Measurements from ENCODE around the gene INF2.
"Not testable (repeated sequence)": the region's sequence is repeated elsewhere in the genome, so short reads cannot be mapped to it uniquely, and the experiment has no call there.

The INF2 gene

DNA sequence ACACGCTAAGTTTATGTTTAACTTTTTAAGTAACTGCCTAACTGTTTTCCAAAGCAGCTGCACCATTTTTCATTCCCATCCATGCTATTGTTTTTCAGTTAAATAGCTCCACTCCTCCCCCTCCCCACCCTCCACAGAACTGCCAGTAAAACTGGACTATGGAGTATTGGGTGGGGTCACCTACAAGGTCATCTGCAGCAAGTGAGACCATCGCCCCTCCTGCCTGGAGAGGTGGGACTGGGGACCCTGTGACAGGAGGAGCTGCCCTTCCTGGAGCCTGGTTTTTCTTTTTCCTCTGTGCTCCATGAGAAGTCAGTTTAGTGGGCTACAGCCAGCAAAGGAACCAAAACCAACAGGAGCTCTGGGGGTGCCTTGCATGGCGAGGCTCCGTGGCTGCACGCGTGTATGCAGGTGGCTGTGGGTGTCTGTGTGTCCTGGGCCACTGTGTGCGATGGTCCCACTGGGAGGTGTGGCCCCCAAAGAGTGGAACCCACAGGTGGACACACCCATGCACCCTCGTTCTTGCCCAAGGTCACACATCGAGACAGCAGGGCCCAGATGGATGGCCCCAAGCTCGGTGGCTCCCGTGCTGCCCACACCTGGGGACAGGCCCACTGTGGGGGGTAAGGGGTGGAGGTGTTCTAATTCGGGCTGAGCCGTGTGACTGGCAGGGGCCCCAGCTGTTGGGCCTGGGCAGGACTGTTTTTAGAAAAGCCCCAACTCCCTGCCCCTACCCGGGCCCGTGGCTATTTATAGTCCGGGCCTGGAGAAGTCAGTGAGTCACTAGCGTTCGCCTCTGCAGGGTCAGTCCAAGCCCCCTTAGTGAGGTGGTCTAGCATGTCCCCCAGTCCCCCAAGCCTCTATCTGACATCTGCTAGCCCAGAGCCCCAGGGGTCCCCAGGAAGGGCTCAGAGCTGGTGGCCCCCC lies 32.4 kb downstream of the INF2 start:
- DNase-seq (ENCODE audit: low read depth in 2 of 2) = no peak

DNA sequence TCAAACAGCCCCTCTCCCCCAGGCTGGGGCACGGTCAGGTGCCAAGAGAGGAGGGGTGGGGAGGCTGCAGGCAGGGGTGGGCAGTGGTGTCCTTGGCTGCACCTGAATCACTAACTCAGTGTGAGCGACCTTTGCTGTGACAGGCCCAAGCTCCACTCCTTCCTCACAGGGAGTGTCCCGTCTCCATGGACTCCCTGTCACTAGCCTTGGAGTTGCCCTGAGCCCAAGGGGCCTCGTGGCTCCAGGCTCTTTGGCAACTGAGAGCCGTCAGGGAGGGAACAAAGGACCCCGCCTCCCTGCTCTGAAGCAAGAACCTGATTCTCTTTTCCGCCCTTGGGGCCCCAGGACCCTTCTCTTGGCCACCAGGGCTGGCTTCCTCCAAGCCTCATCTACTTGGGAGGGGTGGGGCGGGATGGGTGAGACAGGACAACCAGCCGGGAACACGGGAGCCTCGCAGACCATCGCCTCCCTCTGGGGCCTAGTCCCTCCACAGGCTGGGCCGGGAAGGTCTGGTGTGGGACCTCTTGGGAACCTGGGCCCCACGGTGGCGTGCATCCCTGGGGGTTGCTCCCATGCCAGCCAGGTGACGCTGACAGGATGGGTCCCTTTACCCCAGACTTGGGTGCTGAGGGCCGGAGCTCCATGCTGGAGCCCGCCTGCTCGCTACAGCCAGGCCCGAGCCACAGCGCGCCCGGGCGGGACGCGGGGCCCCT lies 33.7 kb downstream of the INF2 start:
- DNase-seq (ENCODE audit: low read depth in 2 of 2) = no peak

DNA sequence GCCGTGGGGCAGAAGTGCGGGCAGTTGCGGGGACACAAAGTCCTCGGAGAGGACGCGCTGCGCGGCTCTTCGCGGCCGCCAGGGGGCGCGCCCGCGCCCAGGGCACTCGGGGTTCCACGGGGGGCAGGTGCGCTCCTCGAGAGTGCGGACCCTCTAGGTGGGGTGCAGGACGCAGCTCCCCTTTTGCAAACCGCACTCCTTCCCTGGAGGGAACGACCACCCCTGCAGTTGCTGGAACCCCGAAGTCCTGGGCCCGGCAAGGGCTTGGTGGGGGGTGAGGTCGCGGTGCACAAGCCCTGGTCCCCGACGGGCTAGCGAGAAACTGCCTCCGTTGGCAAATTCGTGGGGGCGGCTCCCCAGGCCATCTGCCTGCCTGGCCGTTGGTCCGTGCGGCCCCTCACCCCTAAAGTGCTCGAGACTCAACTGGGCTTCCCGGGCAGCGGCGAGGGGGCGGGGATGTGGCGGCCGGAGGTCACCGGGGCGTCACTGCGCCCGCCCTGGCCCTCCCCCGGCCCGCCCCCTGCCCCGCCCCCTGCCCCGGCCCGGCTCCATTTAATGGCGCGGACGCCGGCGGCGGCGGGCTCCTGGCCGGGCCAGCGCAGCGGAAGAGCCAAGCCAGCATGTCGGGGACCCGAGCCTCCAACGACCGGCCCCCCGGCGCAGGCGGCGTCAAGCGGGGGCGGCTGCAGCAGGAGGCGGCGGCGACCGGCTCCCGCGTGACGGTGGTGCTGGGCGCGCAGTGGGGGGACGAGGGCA lies 34.4 kb downstream of the INF2 start, which contains the start of gene ADSS1:
Gene ADSS1, plus strand, starts transcription at position 579 of the 756 bp plus-strand sequence. Its CDS starts 42 bp downstream, at position 621.
- DNase-seq (ENCODE audit: low read depth in 2 of 2) = peak in 1 of 2 donors; percentile 23

DNA sequence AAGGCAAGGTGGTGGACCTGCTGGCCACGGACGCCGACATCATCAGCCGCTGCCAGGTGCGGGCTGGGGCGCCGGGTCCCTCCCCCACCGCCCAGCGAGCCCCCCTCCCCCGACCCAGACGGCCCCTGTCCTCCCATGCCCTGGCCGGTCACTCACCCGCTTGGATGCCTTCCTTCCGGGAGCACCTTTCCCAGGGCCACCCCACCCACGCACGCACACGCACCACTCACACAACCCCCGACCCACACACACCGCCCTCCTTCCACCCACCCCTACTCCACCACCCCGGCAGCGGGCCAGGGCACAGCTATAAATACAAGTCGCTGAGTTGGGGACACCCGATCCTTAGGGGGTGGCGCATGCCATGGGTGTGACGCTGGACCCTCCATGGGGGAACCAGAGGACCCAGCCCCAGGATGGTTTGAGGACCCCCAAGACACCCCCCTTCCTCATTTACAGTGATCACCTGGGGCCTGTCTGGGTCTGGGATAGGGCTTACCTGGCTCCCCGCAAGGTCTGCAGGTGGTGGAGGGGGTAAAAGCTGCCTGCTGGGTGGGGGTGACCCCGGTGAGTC lies 35.1 kb downstream of the INF2 start:
- DNase-seq (ENCODE audit: low read depth in 2 of 2) = no peak

DNA sequence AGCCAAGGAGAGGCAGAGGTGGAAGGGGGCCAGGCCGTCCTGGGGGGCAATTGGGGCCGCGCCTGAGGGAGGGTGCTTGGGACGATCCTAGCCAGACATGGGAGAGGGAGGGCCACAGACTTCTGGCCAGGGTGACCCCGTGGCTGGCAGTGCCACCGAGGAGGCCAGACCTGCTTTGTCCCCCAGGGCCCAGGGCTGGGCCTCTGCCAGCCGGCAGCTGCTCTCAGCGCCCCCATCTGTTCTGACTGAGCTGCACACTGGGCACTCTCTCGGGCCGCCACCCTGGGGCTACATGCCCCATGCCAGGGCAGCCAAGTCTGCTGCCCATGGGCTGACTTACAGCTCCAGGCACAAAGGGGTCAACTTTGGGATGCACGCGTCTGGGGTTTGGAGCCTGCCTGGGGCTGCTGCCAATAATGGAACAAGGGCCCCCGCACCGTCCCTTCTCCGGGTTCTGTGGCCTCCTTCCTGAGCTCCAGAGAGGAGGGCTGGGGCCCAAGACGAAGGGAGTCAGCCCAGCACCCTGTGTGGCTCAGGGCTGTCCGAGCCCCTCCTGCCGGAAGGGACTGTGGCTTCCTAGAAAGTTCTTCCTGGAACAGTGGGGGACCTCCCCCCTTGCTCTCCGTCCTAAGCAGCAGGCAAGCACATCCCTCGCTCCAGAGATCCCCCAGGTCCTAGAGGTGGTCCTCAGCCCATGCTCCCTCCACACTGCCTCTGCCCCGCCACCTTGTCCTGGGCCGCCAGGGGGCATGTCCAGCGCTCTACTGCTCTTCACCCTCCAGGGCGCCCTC lies 35.8 kb downstream of the INF2 start:
- no peak for DNase-seq (ENCODE audit: low read depth in 2 of 2)

DNA sequence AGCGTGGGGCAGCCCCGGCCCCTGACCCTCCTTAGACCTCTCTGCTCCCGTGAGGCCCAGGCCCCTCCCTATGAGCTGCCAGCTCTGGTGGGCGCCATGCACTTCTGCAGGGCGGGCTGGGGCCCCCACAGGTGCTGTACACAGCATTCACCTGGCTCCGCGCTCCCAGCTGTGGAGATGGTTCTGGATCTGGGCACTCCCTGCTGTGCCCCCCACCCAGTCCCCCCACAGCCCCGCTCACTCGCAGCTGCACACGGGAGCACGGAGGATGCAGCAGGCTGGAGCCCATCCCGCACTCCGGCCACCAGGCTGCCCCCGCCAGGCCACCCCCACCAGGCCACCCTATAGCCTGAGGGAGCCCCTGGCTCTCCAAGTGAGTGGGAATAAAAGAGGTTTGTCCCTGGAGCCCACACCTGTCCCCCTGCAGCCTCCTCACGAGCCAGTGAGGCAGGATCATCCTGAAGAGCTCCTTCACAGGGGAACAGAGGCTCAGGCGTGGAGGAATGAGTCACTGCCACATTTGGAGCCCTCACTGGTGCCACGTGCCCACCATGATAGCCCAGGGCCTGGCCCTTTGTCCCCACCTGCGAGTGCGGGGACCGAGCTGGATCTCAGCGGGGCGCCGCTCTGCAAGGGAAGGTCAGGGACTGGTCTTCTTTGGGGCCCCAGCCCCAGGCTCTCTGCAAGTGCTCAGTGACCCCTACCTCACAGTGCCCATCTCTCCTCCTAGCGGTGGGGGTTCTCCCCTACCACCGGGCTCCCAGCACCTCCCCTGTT lies 36.5 kb downstream of the INF2 start:
- no peak for DNase-seq (ENCODE audit: low read depth in 2 of 2)

DNA sequence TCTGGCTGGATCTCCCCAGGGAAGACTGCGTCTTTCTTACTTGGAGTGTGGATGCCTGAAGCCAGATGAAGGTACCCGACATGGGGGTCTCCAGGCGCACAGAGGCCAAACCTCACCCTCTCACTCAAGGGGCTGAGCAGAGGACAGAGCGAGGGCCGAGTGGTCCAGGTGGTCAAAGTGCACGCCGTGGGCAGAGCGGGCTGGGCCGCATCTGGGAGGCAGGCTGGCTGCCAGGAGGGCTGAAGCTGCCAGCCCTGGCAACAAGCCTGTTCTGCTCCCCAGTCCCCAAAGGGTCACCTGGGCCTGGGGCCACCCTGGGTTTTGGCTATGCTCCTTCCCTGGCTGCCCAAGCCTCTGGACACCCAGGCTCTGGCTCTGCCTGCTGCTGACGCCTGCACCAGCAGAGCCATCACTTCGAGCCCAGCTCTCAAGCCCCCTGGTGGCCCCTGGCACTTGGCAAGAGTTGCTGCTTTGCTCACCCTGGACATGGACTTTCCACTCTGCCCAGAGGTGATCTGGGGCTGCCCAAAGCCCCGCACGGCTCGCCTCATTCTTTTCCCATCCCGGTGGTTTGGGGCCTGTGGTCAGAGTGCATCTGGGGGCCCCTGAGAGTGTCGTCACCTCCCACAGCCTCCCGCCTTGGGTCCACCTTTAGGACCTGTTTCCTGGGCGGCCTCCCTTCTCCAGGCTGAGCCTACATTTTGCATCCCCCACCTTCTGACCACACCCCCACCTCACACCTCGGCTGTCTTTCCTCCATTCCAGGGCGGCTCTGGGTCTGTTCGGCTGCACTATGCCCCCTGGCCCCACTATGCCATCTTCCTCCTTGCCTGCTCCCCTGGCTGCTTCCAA lies 37.4 kb downstream of the INF2 start:
- DNase-seq (ENCODE audit: low read depth in 2 of 2) = no peak

DNA sequence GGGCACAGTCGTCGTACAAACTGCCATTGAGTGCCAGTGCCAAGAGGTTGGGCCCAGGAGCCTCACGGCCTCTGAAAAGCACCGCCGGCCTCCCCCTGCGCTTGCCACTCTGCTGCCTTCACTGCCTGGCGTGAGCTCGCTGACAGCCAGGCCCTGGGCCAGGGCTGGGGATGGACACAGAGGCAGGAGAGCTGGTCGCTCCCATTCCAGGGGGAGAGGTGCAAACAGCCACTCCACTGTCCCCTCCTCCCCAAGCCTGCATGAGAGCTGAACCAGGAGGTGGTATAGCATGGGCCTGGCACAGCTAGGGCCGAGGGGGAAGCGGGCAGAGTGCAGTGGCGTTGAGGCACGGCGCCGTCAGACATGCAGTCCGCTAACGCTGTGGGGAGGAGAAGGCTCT lies 39.2 kb downstream of the INF2 start:
- no peak for DNase-seq (ENCODE audit: low read depth in 2 of 2)

DNA sequence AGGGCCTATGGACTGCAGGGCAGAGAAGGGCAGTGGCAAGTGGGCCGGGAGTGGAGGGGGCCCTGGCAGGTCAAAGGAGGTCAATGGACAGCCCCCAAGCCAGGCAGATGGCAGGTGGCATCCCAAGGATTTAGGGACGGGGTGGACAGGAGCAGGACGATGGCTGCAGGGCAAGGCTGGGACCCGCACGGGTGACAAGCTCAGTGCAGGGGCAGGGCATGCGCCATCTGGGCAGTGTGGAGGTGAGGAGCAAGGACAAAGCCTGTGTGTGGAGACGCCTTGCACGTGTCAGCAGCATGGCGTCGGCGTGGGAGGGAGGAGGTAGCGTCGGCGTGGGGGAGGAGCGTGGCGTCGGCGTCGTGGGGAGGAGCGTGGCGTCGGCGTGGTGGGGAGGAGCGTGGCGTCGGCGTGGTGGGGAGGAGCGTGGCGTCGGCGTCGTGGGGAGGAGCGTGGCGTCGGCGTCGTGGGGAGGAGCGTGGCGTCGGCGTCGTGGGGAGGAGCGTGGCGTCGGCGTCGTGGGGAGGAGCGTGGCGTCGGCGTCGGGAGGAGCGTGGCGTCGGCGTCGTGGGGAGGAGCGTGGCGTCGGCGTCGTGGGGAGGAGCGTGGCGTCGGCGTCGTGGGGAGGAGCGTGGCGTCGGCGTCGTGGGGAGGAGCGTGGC lies 39.9 kb downstream of the INF2 start:
- not testable (repeated sequence) for DNase-seq (ENCODE audit: low read depth in 2 of 2)

DNA sequence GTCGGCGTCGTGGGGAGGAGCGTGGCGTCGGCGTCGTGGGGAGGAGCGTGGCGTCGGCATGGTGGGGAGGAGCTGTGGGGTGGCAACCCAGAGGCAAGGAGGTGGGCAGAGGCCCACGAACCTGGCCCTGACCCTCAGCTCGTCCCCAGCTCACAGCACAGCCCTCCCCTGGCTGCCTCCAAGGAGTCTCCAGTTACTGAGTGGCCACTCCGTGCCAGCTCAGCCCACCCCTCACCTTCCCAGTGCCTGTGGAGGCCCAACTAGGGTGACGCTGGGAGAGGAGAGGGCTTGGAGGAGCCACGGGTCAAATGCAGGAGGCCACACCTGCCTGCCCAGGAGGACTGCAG lies 40.4 kb downstream of the INF2 start:
- DNase-seq (ENCODE audit: low read depth in 2 of 2) = no peak

DNA sequence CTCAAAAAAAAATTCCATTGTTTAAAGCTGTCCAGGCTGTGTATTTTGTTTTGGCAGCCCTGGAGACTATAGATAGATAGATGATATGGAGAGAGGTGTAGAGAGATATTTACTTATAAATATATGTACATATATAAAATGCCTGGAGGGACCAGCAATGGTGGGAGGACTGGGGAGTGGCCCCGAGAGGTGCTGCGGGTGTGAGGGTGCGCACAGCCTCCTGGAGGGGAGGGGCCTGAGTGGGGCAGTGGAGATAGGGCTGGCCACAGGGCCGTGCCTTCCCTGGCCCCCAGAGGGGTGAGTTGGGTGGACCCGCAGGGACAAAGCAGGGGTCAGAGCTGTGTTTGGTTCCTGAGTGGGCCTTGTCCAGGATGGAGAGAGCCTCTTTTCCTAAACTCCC lies 41.1 kb downstream of the INF2 start:
- no peak for DNase-seq (ENCODE audit: low read depth in 2 of 2)

DNA sequence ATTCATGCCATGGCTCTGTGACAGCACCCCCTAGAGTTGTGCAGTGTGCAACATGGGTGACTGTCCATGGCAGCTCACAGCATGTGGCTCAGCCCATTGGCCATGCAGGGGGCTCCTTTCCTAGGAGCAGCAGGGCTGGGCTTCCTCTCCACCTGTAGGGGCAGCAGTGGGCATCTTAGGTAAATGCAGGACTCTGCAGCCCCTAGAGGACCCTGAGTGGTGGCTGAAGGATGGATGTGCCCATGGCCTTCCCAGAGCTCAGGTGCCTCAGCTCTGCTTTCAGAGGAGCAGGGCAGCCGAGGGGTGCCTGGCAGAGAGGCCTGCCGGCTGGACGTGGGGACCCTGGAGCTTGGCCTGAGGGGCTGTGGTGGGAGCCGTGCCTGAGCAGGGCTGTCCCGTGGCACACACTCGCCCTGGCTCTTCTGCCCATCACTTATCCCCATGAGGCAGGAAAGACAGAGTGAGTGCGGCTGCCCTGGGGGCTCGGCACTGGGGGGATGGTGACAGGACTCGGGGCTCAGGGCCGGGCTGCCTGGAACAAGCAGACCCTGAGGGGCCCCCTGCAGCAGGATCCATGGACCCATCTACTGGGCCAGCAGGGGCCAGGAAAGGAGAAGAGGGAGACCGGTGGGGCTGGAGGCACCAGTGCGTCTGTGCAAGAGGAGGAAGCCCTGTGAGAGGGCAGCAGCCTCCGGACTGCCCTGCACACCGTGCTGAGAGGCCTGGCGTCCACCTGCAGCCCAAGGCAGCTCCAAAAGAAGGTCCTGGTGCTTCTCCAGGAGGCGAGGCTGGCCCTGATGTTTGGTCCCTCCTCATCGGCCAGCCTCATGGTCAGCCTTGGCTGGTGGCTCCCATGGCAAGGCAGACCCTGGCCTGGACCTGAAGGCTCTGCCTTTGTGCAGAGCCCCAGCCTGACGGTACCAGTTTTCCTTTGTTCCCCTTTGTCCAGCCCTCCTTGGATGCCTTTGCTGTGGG lies 42.2 kb downstream of the INF2 start:
- DNase-seq (ENCODE audit: low read depth in 2 of 2) = no peak

DNA sequence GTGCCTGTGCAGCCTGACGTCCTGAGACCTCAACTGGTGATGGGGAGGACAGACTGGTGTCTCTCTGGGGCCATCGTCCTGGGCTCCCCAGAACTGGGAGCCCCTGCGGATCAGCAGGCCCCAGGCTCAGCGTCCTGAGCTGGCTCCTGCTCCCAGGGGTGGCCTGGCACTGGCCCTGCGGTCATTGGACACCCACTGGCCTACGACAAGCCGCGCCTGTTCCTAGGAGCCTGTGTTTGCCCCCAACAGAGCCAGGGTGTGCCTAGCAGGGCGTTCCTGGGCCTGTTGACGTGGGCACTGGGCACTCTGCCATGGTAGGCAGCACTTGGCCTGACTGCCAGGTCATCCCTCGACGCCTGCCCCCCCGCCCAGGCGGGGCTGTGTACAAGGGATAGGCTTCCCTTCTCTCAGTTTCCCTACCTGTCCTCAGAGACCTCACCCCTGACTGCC lies 43.0 kb downstream of the INF2 start:
- DNase-seq (ENCODE audit: low read depth in 2 of 2) = no peak

DNA sequence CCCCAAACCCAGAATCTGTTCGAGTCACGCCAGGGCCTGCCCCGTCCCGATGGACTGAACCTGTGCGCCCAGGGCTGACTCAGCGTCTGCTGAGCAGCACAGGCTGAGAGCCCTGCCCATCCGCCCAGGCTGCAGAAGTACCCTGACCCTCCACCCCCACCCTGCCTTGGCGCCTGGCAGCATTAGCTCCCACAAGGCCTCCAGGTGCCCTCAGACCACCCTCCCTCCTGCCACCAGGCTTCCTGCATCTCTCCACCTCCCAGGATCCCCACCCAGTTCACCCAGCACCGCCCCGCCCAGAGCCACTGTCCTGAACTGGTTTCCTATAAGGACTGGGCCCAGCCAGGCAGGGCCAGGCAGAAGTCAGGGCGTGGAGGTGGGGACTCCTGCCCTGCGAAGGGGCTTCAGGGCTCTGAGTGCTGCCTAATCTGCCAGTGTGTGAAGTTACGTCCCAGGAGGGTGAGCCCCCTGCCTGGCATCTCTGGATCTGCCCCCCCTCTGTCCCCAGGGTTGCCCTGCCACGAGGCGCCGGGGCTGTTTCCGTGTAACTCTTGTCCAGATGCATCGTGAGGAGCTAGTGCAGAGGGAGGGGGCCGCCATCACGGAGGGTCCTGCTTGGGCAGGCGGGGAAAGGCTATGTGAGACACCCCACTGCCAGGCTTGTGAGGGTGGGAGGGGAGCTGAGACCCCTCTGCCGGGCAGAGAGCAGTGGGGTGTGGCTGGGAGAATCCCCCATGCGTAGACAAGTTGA lies 43.7 kb downstream of the INF2 start:
- DNase-seq (ENCODE audit: low read depth in 2 of 2) = no peak

DNA sequence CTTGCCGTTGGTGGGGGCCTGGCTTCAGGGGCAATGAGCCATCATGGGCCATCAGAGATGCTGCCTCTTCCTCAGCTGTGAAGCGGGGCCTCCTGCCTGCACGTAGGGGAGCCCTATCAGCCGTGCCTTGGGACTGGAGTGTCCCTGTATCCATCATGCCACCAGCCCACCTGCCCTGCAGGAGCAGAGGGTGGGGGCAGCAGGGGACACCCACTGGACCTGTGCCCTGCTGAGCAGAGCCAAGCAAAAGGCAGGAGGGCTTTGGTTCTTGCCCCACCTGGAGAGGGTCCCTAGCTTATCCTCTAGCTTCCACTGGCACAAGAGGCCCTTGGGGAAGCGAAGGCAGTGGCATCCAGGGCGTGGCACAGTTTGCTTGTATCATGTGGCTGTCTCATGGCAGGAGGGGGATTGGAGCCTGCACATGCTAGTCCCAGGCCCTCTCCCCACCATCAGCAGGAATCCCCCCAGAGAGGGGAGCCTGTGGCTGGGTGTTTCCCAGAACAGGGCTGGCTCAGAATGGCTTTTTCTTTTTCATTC lies 44.7 kb downstream of the INF2 start:
- no peak for DNase-seq (ENCODE audit: low read depth in 2 of 2)

DNA sequence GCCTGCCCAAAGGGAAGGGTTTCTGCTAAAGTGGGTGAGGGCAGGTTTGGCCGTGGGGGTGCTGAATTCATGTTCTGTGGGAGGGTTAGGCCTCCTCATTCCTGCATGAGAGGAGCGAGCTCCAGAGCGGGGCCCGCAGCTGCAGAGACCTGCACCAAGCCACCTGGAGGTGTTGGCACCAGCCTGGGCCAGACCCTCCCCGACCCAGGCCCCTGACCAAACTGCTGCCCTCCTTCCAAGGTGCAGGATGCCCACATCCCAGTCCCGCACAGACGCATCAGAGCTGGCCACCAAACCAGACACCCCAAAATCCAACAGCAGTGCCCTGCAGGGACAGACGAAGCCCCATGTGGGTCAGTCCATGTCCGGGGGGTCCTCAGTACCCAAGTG lies 45.2 kb downstream of the INF2 start:
- no peak for DNase-seq (ENCODE audit: low read depth in 2 of 2)
